Natural killer cell treated with Interleukin-12 subunit alpha and Interleukin-12 subunit beta and Interleukin-15 and Interleukin-18, amount 100 ng/mL, for 72 hours (primary cell): ENCODE measurements around the gene CRB1. TPM values are rescaled to one million over a fixed set of nuclear protein-coding genes. Genes with fewer than 3 reads are reported as not detected.

Experiments
- ATAC-seq, 2 donors: fragments of 150-1000 bp; cut with Tn5 transposase in 1 of 2; sonication (Bioruptor Pico), chemical (Tn5 transposase) in 1 of 2; 2 replicates each; pipeline ENCODE4 v1.10.0; 2021
- DNase-seq: peaks from one replicate; pipeline ENCODE4 v3.0.0; 2022; ENCODE audit warnings: low spot score
- H3K27ac Mint-ChIP-seq, 2 donors: 1 replicate in 1 of 2; 2 replicates in 1 of 2; pipeline ENCODE4 v1.8.0; 2022; ENCODE audit warnings: mixed read lengths in 2 of 2, mild to moderate bottlenecking in 1 of 2, moderate library complexity in 1 of 2
- H3K27me3 Mint-ChIP-seq, 2 donors: 1 replicate in 1 of 2; 2 replicates in 1 of 2; pipeline ENCODE4 v1.8.0; 2022; ENCODE audit warnings: mixed read lengths in 2 of 2
- H3K36me3 Mint-ChIP-seq: one replicate; pipeline ENCODE4 v1.8.0; 2022; ENCODE audit warnings: mixed read lengths
- H3K4me1 Mint-ChIP-seq, 2 donors: 1 replicate in 1 of 2; 2 replicates in 1 of 2; pipeline ENCODE4 v1.8.0; 2022; ENCODE audit warnings: low read depth in 2 of 2, mixed read lengths in 2 of 2, mild to moderate bottlenecking in 1 of 2
- H3K4me3 Mint-ChIP-seq: one replicate; pipeline ENCODE4 v1.8.0; 2022; ENCODE audit warnings: mixed read lengths
- H3K9me3 Mint-ChIP-seq: 2 replicates; pipeline ENCODE4 v1.8.0; 2022; ENCODE audit warnings: mixed read lengths
- total RNA-seq, 2 donors: library from RNA; stranded (reverse); gene quantifications; one replicate each; pipeline ENCODE4 v1.2.3, GENCODE V29; 2022

CRB1 gene
- total RNA-seq, 2 donors from 2014 or later, result 0.59 TPM; not detected in 1

- Mint-ChIP-seq H3K27ac (no peak overlapping the region), H3K4me3 (no peak overlapping the region), H3K9me3 (no peaks in the 10 kb centered on the region), H3K36me3 (no peaks in the 10 kb centered on the region), H3K27me3 (peaks cover 3 to 20% of the 10 kb centered on the region in 2 donors), H3K4me1 (no peaks in the 10 kb centered on the region)
- ATAC-seq (no peak), DNase-seq (no peak)
Measured at GRCh38 chr1:197444755-197445154, 176.7 kb downstream of the CRB1 start.

DNA sequence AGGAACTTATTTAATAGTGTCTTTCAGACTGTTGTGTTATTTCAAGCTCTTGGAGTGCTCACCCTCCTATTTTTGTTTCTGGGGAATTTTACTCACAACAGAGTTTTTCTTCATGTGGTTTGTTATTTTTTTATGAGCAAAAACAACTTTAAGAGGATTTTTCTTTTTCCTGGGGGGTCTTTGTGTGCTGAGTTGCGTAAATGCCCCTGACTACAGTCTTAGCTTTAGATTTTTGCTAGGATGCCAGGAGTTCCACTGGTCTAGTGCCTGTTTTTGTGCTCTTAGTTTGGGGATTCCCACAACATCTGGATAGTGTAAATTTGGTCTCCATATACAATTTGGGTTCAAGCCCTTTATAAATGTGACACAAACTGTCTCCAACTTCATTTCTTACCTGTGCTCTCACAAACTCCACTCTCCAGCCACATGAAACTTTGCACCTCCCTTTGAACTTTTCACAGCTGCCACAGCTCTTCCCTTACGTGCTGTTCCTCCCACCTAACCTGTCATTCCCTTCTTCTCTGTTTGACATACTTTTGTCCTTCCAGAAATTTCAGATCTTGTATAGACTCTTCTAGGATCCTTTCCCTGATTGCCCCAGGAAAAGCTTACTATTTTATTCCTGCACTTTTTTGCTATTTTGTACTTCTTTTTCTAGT is 180.2 kb downstream of the CRB1 start:
- no peaks in the 10 kb centered on the region for H3K4me1 Mint-ChIP-seq
- no peak overlapping the region for H3K27ac Mint-ChIP-seq
- H3K27me3 Mint-ChIP-seq, result peaks cover 2 to 6% of the 10 kb centered on the region in 2 donors
- no peak for ATAC-seq
- H3K36me3 Mint-ChIP-seq, result no peaks in the 10 kb centered on the region
- no peaks in the 10 kb centered on the region for H3K9me3 Mint-ChIP-seq
- DNase-seq, result no peak
- H3K4me3 Mint-ChIP-seq, result no peak overlapping the region

DNA sequence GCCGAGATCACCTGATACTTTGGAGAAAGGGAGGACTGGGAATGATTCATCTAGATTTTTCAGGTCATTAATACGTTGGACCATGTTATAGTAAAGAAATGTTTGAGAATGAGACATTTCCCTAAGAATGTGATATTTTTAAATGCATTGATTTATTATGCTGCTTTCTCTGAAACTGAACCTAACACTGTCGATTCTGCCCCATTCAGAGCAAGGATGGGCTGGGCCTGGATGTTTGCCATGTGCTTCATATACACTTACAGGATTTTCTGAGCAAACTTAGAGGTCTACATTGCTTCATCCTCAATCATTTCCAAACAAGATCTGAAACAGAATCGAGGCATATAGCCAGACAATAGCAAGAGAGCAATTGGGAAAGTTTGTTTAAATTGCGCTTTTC is 183.3 kb downstream of the CRB1 start:
- Mint-ChIP-seq H3K36me3 (no peaks in the 10 kb centered on the region), H3K27me3 (peaks cover 2 to 8% of the 10 kb centered on the region in 2 donors), H3K9me3 (no peaks in the 10 kb centered on the region), H3K4me1 (no peaks in the 10 kb centered on the region), H3K4me3 (no peak overlapping the region), H3K27ac (no peak overlapping the region)
- no peak for ATAC-seq
- no peak for DNase-seq

DNA sequence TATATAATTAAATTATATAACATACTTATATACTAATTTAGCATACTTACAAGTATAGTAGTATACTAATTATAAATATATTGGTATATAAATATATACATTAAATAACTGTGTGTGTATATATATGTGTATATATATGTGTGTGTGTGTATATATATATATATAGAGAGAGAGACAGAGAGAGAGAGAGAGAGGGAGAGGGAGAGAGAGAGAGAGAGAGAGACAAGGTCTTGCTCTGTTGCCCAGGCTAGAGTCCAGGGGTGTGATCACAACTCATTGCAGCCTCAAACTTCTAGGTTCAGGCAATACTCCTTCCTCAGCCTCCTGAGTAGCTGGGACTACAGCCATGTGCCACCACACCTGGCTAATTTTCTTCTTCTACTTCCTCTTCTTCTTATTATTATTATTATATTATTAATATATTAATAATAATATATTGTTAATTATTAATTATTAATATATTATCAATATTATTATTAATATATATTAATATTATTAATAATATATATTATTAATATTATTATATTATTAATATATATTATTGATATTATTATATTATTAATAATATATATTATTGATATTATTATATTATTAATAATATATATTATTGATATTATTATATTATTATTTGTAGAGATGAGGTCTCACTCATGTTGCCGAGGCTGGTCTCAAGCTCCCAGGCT is 185.5 kb downstream of the CRB1 start:
- Mint-ChIP-seq H3K4me3 (no peak overlapping the region), H3K9me3 (no peaks in the 10 kb centered on the region), H3K4me1 (no peaks in the 10 kb centered on the region), H3K27me3 (peaks cover 5 to 12% of the 10 kb centered on the region in 2 donors), H3K27ac (no peak overlapping the region), H3K36me3 (no peaks in the 10 kb centered on the region)
- no peak for DNase-seq
- no peak for ATAC-seq

DNA sequence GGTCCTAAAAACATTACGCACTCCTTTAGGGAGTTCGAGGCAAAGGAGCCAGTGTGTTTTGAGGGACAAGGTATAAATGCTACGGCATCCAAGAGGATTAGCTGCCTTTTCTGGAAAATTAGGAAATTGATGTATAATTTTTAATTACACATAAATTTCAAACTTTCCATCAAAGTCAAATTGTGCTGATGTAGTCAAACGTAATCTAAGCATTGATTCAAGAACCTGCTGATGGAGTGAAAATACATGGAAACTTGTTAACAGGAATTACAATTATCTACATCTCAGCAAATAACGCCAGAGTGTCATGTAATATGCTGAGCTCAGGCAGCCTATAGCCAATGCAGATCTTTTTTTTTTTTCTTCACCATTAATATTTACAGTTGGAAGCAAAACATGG is 194.5 kb downstream of the CRB1 start:
- no peak overlapping the region for H3K27ac Mint-ChIP-seq
- peaks cover 0 to 4% of the 10 kb centered on the region in 2 donors for H3K4me1 Mint-ChIP-seq
- no peaks in the 10 kb centered on the region for H3K9me3 Mint-ChIP-seq

GRCh38 chr1:197463142-197463541 is 195.1 kb downstream of the CRB1 start:
- H3K4me3 Mint-ChIP-seq, result no peak overlapping the region
- ATAC-seq (no peak), DNase-seq (no peak)
- H3K27me3 Mint-ChIP-seq, result peaks cover 0 to 14% of the 10 kb centered on the region in 2 donors
- H3K4me1 Mint-ChIP-seq, result peaks cover 0 to 4% of the 10 kb centered on the region in 2 donors
- no peak overlapping the region for H3K27ac Mint-ChIP-seq
- H3K9me3 Mint-ChIP-seq, result no peaks in the 10 kb centered on the region
- H3K36me3 Mint-ChIP-seq, result no peaks in the 10 kb centered on the region

More for the DNA sequence above, 194.5 kb downstream of the CRB1 start:
- H3K27me3 Mint-ChIP-seq, result peaks cover 0 to 11% of the 10 kb centered on the region in 2 donors
- DNase-seq (no peak), ATAC-seq (no peak)
- no peak overlapping the region for H3K4me3 Mint-ChIP-seq
- no peaks in the 10 kb centered on the region for H3K36me3 Mint-ChIP-seq

DNA sequence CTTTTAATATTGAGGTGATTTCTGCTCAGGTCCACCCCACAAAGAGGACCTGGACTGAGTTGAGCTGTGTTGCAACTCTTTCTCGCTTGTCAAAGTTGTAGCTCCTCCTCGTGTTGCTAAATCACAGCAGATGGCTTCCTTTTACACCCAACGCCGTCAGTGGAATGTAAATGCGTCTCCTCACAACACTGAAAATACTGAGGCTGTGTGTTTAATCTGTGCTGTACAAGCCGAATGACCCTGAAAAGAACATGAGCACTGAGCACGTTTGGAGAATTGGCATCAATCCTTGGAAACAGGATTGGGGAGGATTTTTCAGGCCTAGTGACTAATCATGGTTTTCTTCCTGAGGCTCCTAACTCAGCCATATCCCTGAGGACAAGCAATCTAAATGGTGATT is 196.0 kb downstream of the CRB1 start:
- no peak overlapping the region for H3K27ac Mint-ChIP-seq
- no peaks in the 10 kb centered on the region for H3K36me3 Mint-ChIP-seq
- no peak overlapping the region for H3K4me3 Mint-ChIP-seq
- H3K4me1 Mint-ChIP-seq, result peaks cover 0 to 4% of the 10 kb centered on the region in 2 donors
- H3K9me3 Mint-ChIP-seq, result no peaks in the 10 kb centered on the region
- peaks cover 2 to 23% of the 10 kb centered on the region in 2 donors for H3K27me3 Mint-ChIP-seq
- no peak for DNase-seq
- no peak for ATAC-seq

GRCh38 chr1:197465528-197466327 is 197.7 kb downstream of the CRB1 start:
- no peak for ATAC-seq
- Mint-ChIP-seq H3K4me3 (no peak overlapping the region), H3K4me1 (peaks cover 0 to 8% of the 10 kb centered on the region in 2 donors), H3K27ac (no peak overlapping the region), H3K36me3 (no peaks in the 10 kb centered on the region), H3K9me3 (no peaks in the 10 kb centered on the region), H3K27me3 (peaks cover 6 to 36% of the 10 kb centered on the region in 2 donors)
- no peak for DNase-seq

- no peak overlapping the region for H3K4me3 Mint-ChIP-seq
- no peak for ATAC-seq
Measured at GRCh38 chr1:197466813-197467212, 198.8 kb downstream of the CRB1 start.

DNA sequence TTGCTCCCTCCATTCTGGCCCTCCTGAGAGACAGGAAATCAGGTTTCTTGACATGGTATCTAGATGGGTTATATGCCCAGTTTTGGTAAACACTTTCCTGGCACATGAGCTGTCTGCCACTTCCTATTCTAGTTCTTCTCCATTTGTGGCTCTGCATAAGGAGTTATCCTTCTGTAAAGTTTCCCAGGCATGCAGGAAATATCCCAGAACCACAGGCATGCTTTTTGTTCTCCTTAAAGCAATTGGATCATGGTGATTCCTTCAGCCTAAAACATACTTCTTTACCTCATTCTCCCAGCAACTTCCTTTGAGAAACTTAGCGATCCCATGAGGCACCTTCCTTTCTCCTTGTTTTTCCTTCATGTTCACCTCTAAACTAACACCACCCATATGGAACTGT is 199.8 kb downstream of the CRB1 start:
- ATAC-seq, result no peak
- Mint-ChIP-seq H3K4me3 (no peak overlapping the region), H3K9me3 (no peaks in the 10 kb centered on the region), H3K36me3 (no peaks in the 10 kb centered on the region), H3K27ac (no peak overlapping the region), H3K4me1 (peaks cover 0 to 8% of the 10 kb centered on the region in 2 donors), H3K27me3 (peaks cover 6 to 36% of the 10 kb centered on the region in 2 donors)
- DNase-seq, result no peak

More at GRCh38 chr1:197466813-197467212, 198.8 kb downstream of the CRB1 start:
- Mint-ChIP-seq H3K27ac (no peak overlapping the region), H3K9me3 (no peaks in the 10 kb centered on the region), H3K4me1 (peaks cover 0 to 8% of the 10 kb centered on the region in 2 donors), H3K36me3 (no peaks in the 10 kb centered on the region), H3K27me3 (peaks cover 6 to 36% of the 10 kb centered on the region in 2 donors)
- DNase-seq, result no peak

DNA sequence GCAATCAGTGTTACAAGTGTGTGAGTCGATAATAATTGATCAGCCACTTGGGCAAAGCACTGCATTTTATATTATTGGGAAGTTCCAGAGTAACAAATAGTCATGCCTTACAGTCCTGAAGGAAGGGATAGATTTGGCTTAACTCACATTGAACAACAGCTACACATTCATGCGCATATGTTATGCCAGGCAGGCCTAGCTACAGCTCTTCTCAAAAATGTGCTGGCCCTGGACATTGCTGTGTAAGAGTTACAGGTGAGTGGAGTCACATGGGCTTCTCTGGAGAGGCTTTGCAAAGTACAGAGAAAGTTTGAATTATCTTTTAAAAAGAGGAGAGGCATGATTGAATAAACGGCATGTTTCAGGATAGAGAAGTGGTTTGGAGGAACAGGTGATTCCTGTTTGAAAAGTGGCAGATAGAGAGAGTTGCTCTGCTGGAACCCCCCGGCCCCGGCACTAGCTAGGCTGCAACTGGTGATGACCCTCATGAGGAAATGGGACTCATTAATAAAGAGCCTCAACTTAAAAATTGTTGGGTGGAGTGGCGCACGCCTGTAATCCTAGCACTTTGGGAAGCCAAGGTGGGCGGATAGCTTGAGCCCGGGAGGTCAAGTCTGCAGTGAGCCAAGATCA is 200.6 kb downstream of the CRB1 start:
- no peak for ATAC-seq
- Mint-ChIP-seq H3K9me3 (no peaks in the 10 kb centered on the region), H3K27me3 (peaks cover 6 to 36% of the 10 kb centered on the region in 2 donors), H3K4me1 (peaks cover 0 to 8% of the 10 kb centered on the region in 2 donors), H3K36me3 (no peaks in the 10 kb centered on the region), H3K27ac (no peak overlapping the region), H3K4me3 (no peak overlapping the region)
- DNase-seq, result no peak

- no peak overlapping the region for H3K27ac Mint-ChIP-seq
- ATAC-seq, result no peak
- DNase-seq, result no peak
- peaks cover 0 to 8% of the 10 kb centered on the region in 2 donors for H3K4me1 Mint-ChIP-seq
- no peak overlapping the region for H3K4me3 Mint-ChIP-seq
- H3K9me3 Mint-ChIP-seq, result no peaks in the 10 kb centered on the region
- peaks cover 6 to 30% of the 10 kb centered on the region in 2 donors for H3K27me3 Mint-ChIP-seq
- H3K36me3 Mint-ChIP-seq, result no peaks in the 10 kb centered on the region
Measured at GRCh38 chr1:197469620-197470210, 201.7 kb downstream of the CRB1 start.

- no peak for DNase-seq
- H3K36me3 Mint-ChIP-seq, result no peaks in the 10 kb centered on the region
- peaks cover 0 to 8% of the 10 kb centered on the region in 2 donors for H3K4me1 Mint-ChIP-seq
Measured at GRCh38 chr1:197470330-197470729, 202.3 kb downstream of the CRB1 start.

More at GRCh38 chr1:197470330-197470729, 202.3 kb downstream of the CRB1 start:
- Mint-ChIP-seq H3K4me3 (no peak overlapping the region), H3K27me3 (peaks cover 6 to 33% of the 10 kb centered on the region in 2 donors), H3K27ac (no peak overlapping the region), H3K9me3 (no peaks in the 10 kb centered on the region)
- no peak for ATAC-seq
